Activated B cell treated with CpG ODN at 0.5 μM for 24 hours (primary cell): Measurements from ENCODE around the gene WIPF3. TPM values are rescaled to one million over a fixed set of nuclear protein-coding genes. Genes with fewer than 3 reads are reported as not detected.

Experiments
- ATAC-seq: fragments of 200-7000 bp; cut with Tn5 transposase; one replicate; pipeline ENCODE4 v1.10.0; 2021; ENCODE audit warnings: low read depth, mild to moderate bottlenecking, moderate library complexity
- CTCF ChIA-PET: fragments of 350-600 bp; sonication (Branson Sonifier 250); formaldehyde crosslinking; loops from one replicate; lab custom pipeline; 2021; ENCODE audit warnings: antibody characterized with exemption; lab: Charles Lee
- POLR2A ChIA-PET: fragments of 350-600 bp; sonication (Branson Sonifier 250); formaldehyde crosslinking; loops from one replicate; lab custom pipeline; 2021; ENCODE audit warnings: antibody characterized with exemption; lab: Charles Lee
- DNase-seq: peaks from one replicate; pipeline ENCODE4 v3.0.0; 2022
- H3K27ac Mint-ChIP-seq: one replicate; pipeline ENCODE4 v1.8.0; 2020; ENCODE audit warnings: mixed read lengths
- H3K27me3 Mint-ChIP-seq: one replicate; pipeline ENCODE4 v1.8.0; 2021; ENCODE audit warnings: mixed read lengths
- H3K36me3 Mint-ChIP-seq: one replicate; pipeline ENCODE4 v1.8.0; 2021; ENCODE audit warnings: low read depth, mixed read lengths
- H3K4me1 Mint-ChIP-seq: one replicate; pipeline ENCODE4 v1.8.0; 2021; ENCODE audit warnings: mixed read lengths
- H3K4me3 Mint-ChIP-seq: one replicate; pipeline ENCODE4 v1.8.0; 2020; ENCODE audit warnings: mild to moderate bottlenecking, mixed read lengths
- H3K9me3 Mint-ChIP-seq: one replicate; pipeline ENCODE4 v1.8.0; 2020; ENCODE audit warnings: mixed read lengths
- intact Hi-C: fragments of 100-400 bp; cut with micrococcal nuclease; formaldehyde crosslinking; loops from one replicate; pipeline ENCODE4 v1.15.1; 2024
- total RNA-seq: library from RNA; stranded (reverse); gene quantifications from 2 replicates; pipeline ENCODE4 v1.2.3, GENCODE V29; 2022
- TF ChIP-seq, protein P1 (sequence below): fragments of 200-600 bp; IDR thresholded peaks from one replicate; pipeline ENCODE4 v1.8.0; 2022; ENCODE audit warnings: antibody characterized with exemption, mild to moderate bottlenecking

The WIPF3 gene
- total RNA-seq, 1 donor from 2014 or later: not detected

DNA sequence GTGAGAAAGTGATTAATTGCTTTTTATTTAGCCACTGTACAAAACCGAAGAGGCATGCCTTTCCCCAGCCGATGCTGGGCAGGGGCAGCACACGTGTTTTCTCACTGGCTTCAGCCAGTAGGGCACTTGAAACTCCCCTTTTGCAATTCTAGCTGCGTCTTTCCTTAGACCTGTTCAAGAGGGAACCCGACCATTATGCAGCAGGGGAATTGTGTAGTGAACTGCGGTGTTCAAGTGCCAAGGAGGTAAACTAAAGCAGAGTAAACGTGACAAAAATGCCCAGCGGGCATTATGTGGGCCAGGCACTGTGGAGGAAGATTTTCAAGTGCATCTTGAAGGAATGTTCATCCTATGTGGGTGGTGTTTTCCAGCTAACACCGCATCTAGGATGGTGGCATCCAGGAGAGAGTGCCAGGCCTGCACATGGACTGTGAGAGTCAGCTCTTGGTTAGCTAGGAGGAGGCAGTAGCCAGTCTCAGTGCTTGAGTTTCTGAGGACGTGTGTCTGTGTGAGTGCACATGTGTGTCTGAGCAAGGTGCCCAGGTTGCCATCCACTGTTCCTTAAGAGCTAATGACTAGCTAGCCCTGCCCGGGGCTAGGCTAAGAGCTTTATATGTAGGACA, 3.3 kb downstream of the WIPF3 start:
- H3K27me3 Mint-ChIP-seq: peaks cover 53% of the 10 kb centered on the region
- TF ChIP-seq, protein P1, sequence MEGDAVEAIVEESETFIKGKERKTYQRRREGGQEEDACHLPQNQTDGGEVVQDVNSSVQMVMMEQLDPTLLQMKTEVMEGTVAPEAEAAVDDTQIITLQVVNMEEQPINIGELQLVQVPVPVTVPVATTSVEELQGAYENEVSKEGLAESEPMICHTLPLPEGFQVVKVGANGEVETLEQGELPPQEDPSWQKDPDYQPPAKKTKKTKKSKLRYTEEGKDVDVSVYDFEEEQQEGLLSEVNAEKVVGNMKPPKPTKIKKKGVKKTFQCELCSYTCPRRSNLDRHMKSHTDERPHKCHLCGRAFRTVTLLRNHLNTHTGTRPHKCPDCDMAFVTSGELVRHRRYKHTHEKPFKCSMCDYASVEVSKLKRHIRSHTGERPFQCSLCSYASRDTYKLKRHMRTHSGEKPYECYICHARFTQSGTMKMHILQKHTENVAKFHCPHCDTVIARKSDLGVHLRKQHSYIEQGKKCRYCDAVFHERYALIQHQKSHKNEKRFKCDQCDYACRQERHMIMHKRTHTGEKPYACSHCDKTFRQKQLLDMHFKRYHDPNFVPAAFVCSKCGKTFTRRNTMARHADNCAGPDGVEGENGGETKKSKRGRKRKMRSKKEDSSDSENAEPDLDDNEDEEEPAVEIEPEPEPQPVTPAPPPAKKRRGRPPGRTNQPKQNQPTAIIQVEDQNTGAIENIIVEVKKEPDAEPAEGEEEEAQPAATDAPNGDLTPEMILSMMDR: no peak
- DNase-seq: no peak
- peaks cover 7% of the 10 kb centered on the region for H3K4me1 Mint-ChIP-seq
- ChIA-PET CTCF (no interaction called here), POLR2A (no interaction called here)
- H3K36me3 Mint-ChIP-seq: no peaks in the 10 kb centered on the region
- H3K27ac Mint-ChIP-seq: no peak overlapping the region
- no peaks in the 10 kb centered on the region for H3K9me3 Mint-ChIP-seq
- ATAC-seq: no peak
- intact Hi-C loops: no loop called here
- no peak overlapping the region for H3K4me3 Mint-ChIP-seq

DNA sequence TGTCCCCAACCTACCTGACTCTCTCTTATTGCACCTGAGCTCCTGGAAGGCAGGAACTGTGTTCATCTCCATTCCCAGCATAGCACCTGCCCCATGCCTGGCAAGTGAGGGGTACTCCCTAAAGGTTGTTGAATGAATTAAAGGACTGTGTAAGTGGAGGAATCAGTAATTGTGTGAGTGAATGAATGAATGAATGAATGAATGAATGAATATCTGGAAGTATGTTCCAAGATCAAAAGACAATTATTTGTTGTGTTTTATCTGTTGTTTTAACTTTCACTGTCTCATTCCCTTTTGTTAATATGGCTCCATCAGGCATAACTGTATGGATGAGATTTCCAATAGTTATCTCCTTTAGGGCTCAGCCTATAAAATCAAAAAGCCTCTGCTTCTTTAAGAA, 4.0 kb downstream of the WIPF3 start:
- H3K27ac Mint-ChIP-seq: no peak overlapping the region
- H3K36me3 Mint-ChIP-seq: no peaks in the 10 kb centered on the region
- peaks cover 7% of the 10 kb centered on the region for H3K4me1 Mint-ChIP-seq
- TF ChIP-seq, protein P1: no peak
- CTCF ChIA-PET: no interaction called here
- no peaks in the 10 kb centered on the region for H3K9me3 Mint-ChIP-seq
- no peak for DNase-seq
- no peak overlapping the region for H3K4me3 Mint-ChIP-seq
- ATAC-seq: no peak
- POLR2A ChIA-PET: no interaction called here
- intact Hi-C loops: no loop called here
- H3K27me3 Mint-ChIP-seq: peaks cover 46% of the 10 kb centered on the region

DNA sequence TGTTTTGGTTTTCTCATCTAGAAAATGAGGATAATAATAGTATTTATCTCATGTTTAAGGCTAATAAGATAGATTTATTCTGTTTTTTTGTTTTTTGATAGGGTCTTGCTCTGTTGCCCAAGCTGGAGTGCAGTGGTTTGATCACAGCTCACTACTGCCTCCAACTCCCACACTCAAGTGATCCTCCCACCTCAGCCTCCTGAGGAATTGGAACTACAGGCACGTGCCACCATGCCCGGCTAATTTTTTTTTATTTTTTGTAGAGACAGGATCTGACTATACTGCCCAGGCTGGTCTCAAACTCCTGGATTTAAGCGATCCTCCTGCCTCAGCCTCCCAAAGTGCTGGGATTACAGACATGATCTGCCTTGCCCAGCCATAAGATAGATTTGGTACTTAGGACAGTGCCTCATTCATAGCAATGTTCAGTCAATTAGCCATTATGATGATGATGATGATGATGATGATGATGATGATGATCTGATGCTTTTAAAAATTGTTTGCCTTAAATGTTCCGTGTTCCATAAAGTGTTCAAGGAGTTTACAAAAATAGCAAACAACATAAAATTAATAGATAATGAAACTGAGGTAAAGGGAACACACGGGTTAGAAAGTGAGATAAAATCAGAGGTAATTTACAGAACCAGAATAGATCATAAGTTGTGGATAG, 4.6 kb downstream of the WIPF3 start:
- H3K27me3 Mint-ChIP-seq: peaks cover 42% of the 10 kb centered on the region
- intact Hi-C loops: no loop called here
- no peak overlapping the region for H3K27ac Mint-ChIP-seq
- no peaks in the 10 kb centered on the region for H3K36me3 Mint-ChIP-seq
- TF ChIP-seq, protein P1: no peak
- ATAC-seq: no peak
- peaks cover 5% of the 10 kb centered on the region for H3K4me1 Mint-ChIP-seq
- ChIA-PET POLR2A (no interaction called here), CTCF (no interaction called here)
- H3K4me3 Mint-ChIP-seq: no peak overlapping the region
- no peaks in the 10 kb centered on the region for H3K9me3 Mint-ChIP-seq
- DNase-seq: no peak

DNA sequence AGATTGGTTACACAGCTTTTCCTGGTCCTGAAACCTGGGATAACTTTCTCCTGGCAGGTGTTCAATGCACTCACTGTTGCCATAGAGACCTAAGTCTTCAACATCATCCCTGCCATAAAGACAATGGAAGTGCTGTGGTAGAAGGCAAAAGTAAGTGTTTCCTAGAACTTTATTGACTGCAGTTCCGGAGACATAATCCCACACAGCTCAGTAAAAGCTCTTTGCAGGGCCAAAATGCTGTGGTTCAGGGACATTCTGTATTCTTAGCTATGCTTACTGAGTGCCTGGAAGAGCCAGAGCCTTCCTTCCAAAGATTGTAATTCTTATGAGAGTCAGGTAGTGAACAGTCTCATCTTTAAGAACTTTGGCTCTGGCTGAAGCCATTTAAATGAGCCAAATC, 5.3 kb downstream of the WIPF3 start:
- TF ChIP-seq, protein P1: no peak
- ChIA-PET CTCF (no interaction called here), POLR2A (no interaction called here)
- intact Hi-C loops: no loop called here
- Mint-ChIP-seq H3K4me1 (peaks cover 5% of the 10 kb centered on the region), H3K4me3 (no peak overlapping the region), H3K9me3 (no peaks in the 10 kb centered on the region), H3K27ac (no peak overlapping the region), H3K27me3 (peaks cover 43% of the 10 kb centered on the region), H3K36me3 (no peaks in the 10 kb centered on the region)
- ATAC-seq: no peak
- no peak for DNase-seq

DNA sequence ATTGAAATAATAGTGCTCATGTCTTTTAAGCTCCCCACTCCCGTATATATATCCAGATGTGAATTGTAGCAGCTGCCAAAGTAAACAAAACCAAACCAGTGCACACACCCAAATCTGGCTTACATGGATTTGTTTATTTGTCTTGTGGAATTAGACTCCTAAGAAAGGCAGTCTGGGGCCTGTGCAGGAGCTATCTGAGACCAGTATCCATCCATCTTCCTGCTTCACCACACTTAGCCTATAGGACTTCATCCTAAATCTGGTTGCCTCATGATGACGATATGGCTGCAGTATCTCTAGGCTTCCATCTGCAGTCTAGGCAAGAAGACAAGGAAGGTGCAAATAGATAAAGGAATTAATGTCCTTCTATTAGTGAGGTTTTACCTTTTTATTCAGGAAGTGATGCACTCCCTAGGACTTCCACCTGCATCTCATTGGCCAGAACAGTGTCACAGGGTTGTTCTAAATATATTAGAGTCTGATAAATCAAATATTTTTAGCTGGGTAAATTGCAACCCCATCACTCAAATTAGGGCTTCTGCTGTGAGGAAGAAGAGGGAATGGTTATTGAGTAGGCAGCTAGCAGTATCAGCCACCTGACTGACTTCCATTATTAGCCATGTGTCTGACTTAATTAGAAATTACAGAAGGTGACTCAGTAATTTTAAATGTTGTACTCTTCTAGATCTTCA, 6.0 kb downstream of the WIPF3 start:
- ATAC-seq (no peak), DNase-seq (no peak)
- no peaks in the 10 kb centered on the region for H3K9me3 Mint-ChIP-seq
- intact Hi-C loops: no loop called here
- CTCF ChIA-PET: no interaction called here
- no peaks in the 10 kb centered on the region for H3K36me3 Mint-ChIP-seq
- peaks cover 4% of the 10 kb centered on the region for H3K4me1 Mint-ChIP-seq
- POLR2A ChIA-PET: no interaction called here
- no peak overlapping the region for H3K4me3 Mint-ChIP-seq
- H3K27ac Mint-ChIP-seq: no peak overlapping the region
- TF ChIP-seq, protein P1: no peak
- H3K27me3 Mint-ChIP-seq: peaks cover 43% of the 10 kb centered on the region
